Measurements from ENCODE around the gene TCAIM.
"Not testable (repeated sequence)": the region's sequence is repeated elsewhere in the genome, so short reads cannot be mapped to it uniquely, and the experiment has no call there.

Gene TCAIM

GRCh38 chr3:44346590-44346989, 8.0 kb downstream of the TCAIM start:
- not testable (repeated sequence) for DNase-seq

DNA sequence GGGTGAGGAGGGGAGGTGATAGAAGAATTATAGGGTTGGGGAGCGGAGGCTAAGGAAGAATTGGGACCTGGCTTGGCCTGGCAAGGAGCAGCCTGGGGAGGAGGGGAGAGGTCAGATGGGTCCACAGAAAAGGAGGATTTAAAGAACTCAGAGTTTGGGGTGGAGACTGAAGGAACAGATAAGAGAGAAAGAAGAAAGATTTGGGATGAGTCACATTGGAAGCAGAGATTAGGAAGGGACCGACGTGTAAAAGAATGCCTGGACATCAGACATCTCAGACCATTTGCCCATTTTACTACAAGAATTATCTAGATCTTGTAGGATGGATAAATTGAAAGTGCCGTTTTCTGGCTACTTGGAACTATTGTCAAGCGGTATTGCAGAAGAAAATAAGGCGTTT, 10.4 kb downstream of the TCAIM start:
- no peak for DNase-seq

DNA sequence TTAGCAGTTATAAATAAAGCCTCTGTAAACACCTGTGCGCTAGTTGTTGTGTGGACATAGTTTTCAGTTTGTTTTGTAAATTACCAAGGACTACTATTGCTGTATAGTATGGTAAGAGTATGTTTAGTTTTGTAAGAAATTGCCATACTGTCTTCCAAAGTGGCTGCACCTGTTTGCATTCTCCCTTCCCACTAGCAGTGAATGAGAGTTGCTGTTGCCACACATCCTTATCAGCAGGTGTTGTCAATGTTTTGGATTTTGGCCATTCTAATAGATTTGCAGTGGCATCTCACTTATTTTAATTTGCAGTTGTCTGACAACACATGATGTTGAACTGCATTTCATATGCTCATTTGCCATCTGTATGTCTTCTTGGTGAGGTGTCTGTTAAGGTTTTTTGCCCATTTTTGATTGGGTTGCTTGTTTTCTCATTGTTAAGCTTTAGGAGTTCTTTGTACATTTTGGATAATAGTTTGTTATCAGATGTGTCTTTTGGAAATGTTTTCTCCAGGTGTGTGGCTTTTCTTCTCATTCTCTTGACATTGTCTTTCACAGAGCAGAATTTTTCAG, 14.9 kb downstream of the TCAIM start:
- no peak for DNase-seq

DNA sequence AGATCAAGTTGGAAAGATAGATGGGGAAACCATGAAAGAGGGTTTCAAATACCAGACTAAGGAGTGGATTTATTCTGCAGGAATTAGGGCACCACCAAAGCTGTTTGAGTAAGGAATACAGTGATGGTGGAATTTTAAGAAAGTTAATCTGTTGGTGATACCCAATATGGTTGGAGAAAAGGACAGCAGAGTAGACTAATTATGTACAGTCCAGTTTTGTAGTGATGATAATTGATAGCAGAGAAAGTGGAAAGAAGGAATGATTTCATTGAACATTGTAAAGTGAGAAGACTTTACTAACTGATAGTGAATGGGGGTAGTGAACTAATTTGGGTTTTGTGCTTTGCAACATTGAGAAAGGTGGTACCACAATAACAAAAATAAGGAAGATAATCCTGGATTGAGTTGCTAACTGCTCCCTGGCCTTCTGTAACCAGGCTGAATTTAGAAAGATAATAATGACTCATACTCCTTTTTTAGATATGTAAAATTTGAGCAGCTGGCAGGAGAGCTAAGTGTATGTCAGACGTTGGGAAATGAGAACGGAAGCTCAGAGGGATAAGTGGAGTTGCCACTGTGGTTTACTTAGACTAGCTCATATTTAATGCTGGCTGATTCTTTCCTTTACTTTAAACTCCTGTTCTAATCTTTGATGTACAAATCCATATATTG, 16.9 kb downstream of the TCAIM start:
- no peak for DNase-seq

GRCh38 chr3:44359146-44359751, 20.7 kb downstream of the TCAIM start:
- no peak for DNase-seq

- no peak for DNase-seq
Measured at GRCh38 chr3:44363591-44363990, 25.0 kb downstream of the TCAIM start.

DNA sequence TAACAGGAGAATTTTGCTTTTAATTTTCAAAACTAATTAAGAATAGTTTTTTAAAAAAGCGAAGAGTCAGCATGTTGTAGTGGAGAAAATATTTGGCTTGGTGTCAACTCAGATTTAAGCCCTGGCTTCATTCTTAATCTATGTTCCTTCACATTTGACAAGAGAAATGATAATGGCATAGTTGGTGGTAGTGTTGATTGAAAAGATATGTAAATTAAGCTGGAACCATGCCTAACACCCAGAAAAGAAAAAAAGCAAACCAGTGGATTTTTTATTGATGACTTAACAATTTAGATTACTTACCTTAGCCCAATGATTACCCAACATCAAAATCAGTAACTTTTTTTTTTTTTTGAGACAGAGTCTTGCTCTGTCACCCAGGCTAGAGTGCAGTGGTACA, 27.4 kb downstream of the TCAIM start:
- DNase-seq = no peak

DNA sequence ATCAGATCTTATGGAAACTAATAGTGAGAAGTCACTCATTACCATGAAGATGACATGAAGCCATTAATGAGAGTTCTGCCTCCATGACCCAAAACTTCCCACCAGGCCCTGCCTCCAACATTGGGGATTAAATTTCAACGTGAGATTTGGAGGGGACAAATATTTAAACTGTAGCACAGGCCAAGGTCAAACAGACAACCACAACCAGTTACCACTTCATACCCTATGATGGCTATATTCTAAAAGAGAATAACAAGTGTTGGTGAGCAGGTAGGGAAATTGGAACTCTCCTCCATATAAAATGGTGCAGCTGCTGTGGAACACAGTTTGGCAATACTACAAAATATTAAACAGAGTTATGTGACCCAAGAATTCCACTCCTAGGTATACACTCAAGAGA, 36.9 kb downstream of the TCAIM start:
- no peak for DNase-seq

DNA sequence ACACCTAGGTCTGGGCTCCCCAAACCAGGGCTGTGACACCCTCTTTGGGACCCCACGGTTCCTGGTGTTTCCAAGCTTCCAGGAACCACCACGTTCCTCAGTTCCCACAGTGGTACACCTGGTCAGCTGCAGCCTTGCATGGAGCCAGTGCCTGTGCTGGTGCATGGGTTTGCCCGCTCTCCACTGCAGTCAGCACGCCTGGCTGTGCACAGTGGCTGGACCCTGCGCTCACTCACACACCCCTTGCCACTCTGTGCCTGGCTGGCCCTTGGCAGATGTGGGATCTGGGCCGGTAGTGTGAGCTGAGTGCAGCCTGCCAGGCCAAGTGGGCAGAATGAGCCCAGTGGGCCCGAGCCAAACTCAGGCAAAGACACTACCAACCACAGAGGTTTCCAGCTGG, 48.8 kb downstream of the TCAIM start:
- DNase-seq = no peak

GRCh38 chr3:44392489-44392888, 53.9 kb downstream of the TCAIM start:
- DNase-seq = no peak

DNA sequence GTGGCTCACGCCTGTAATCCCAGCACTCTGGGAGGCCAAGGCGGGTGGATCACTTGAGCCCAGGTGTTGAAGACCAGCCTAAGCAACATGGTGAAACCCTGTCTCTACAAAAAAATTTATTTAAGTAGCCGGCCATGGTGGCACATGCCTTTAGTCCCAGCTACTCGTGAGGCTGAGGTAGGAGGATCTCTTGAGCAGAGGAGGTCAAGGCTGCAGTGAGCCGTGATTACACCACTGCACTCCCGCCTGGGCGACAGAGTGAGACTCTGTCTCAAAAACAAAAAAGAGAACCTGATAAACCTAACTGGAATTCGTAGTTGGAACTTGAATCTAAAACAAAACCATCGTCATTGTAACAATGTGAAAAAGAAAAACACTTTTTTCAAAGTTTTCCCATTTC, 57.1 kb downstream of the TCAIM start:
- no peak for DNase-seq

DNA sequence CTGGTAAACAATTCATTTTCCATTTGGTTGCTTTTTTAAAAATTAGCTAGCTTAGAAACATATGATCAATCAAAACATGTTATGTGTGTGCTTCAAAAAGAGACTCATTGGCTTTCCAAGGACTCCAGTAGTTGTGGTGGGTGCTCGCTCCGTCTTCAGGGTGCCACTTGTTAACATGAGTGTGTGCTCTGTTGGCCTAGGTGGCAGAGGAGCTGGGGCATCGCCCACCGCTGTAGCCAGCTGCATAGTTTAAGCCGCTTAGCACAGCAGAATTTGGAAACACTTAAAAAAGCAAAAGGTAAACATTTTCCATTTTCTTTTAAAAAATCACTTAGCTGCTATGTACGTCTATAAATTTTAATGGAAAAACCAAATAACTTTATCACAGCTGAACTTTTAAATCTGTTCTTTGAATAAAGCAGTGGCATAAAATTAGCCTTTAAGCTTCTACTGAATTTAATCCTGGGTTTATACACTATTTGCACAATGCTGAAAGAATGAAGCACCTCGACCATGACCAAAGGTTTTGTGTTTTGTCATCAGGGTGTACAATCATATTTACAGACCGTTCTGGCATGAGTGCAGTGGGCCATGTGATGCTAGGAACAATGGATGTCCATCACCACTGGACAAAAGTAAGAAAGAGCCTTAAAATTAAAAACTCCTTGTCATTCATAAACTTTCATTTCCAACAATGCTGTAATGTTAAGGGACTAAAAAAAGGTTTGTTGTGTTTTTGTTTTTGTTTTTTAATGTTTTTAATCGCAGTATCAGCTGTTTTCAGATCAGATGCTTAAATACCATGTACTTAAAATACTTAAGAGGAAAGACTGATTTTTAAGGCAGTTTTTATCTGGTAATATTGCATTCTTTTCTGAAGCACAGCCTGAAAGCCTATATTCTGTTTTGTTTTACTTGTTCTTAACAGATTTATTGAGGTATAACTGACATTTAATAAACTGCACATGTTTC, 57.9 kb downstream of the TCAIM start:
- DNase-seq = no peak

DNA sequence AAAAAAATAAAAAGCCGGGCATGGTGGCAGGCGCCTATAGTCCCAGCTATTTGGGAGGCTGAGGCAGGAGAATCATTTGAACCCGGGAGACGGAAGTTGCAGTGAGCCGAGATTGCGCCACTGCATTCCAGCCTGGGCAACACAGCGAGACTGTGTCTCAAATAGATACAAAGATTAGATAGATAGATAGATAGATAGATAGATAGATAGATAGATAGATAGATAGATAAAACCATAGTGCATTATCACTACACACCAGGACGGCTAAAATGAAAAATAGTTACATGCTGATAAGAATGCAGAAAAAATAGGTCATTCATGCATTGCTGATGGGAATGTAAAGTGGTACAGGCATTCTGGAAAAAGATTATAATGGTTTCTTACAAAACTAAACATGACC, 59.7 kb downstream of the TCAIM start:
- not testable (repeated sequence) for DNase-seq

DNA sequence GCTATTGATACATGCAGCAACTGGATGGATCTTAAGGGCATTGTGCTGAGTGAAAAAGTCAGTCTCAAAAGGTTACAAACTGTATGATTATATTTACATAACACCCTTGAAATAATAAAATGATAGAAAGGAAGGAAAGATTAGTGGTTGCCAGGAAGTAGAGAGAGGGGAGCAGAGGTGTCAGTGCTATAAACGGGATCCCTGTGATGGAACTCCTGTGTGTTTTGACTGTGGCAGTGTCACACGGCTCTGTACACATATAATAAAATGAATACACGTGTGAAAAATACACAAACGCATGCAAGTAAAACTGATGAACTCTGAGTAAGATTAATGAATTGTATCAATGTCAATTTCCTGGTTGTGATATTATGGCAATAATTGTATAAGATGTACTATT, 60.3 kb downstream of the TCAIM start:
- DNase-seq = no peak

GRCh38 chr3:44400771-44401170, 62.2 kb downstream of the TCAIM start:
- DNase-seq = no peak

DNA sequence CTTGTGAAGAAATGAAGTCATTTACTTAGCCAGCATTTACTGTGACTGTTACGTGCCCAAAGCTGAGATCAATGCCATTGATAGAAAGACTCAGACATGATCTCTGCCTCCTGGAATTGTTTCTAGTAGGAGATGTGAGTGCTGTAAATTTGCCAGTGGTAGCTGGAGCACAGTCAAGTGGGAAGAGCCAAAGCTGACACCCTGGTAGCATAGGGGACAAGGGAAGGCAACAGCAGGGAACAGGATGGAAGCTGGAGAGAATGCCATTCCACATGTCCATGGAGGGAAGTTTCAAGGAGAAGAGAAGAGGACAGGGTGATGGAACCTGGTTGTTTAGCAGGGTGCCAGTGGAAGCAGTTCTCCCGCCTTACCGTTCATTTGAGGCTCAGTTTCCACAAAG, 64.0 kb downstream of the TCAIM start:
- DNase-seq = no peak

GRCh38 chr3:44409640-44410410, 71.3 kb downstream of the TCAIM start:
- DNase-seq = no peak

- no peak for DNase-seq
Measured at GRCh38 chr3:44411031-44411645, 72.6 kb downstream of the TCAIM start.

GRCh38 chr3:44412365-44412764, 73.8 kb downstream of the TCAIM start:
- DNase-seq = no peak

GRCh38 chr3:44414517-44415090, 76.0 kb downstream of the TCAIM start:
- no peak for DNase-seq

GRCh38 chr3:44415421-44415820, 76.9 kb downstream of the TCAIM start:
- DNase-seq = no peak

Data from cortex of kidney (tissue), 1 donor.